Superior temporal gyrus (tissue), 1 donor: Measurements from ENCODE around the gene MRPL24.

ENCODE experiments used
- DNase-seq: peaks from one replicate; pipeline ENCODE4 v3.0.0-alpha.2; 2016; ENCODE audit errors: extremely low spot score

Gene MRPL24

DNA sequence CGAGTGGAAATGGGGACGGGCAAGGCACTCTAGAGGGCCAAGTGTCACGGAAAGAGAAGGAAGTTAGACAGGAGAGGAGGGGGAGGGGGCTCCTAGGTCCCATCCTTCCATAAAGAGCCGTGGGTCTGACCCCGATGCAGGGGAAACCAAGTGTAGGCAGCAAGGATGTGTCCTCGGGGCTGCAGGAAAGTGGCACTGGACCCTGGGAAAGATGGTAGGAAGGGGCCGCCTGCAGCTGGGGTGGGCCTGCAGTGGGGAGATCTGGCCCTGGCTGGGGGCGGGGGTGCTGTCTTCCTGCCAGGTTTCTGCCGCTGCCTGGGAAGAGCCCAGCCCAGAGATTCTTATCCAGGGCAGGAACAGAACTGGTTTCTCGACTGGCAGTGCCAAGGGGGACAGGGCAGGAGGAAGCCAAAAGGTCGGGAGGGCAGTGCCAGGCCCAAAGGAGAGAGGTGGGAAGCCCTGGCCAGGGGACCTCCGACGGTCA is 48.4 kb downstream of the MRPL24 start:
- no peak for DNase-seq

DNA sequence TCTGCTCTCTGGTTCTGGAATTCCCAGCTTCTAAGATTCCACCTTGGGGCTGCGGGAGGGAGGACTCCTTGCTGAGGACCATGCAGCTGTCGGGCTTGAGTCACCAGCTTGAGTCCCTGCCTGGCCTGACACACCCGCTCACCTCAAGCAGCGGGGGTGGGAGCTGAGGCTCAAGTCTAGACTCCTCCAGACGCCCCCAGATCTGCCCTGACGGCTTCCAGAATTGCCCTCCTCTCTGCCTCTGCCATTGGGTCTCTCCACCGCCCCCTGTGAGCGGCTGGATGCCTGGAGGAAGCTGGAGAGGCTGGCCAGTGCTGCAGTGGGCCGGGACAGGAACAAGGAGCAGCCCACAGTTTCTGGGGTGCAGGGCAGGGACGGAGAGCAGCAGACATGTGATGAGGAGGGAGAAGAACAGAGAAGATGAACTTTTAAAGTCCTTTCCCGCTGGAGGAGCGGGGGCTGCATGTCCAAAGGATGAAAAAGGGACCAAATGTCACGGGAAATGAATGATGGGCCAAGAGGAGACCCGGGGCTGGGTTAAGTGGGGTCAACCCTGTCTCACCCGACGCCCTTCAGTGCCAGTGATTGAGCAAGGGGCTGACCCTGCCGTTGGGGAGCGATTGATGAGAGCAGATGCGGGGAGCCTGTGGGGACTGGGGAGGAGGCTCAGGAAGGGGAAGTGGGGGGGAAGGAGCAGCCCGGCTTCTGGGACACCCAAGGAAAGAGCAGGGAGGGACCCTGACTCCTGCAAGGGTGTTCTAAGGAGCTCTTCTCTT is 49.0 kb downstream of the MRPL24 start:
- DNase-seq: no peak

DNA sequence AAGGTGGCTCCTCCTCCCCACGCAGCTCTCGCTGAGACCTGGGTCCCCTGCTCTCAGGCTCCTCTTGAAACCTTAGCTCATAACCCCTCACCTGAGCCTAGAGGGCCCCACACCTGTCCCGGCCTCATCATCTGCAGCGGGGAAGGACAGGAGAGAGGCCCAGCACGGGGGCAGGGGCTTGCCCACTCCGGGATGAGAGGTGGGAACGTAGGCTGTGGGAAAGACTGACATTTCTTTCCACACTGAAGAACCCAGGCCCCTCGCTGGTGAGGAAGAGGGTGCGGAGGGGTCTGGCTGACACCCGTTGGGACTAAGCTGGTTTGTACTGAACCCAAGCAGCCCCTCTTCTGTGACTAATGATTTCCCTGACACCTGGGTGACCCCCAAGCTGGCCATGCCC is 49.7 kb downstream of the MRPL24 start:
- DNase-seq: no peak

DNA sequence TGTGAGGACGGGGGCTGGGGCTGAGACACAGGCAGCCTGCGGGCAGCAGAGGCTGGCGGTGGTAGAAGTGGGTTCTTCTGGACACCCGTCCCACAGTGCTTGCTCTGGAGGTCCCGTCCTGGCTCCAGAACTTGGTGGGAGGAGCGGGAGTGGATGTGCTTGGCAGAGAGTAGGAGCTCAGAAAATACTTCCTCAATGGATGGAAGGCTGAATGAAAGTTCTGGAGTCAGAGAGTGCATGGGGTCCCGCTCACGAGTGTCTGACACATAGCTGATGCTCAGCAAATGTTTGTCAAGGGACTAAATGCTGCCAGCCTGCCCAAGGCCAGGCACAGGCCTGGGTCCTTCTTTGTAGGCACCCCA is 50.2 kb downstream of the MRPL24 start:
- DNase-seq: no peak

DNA sequence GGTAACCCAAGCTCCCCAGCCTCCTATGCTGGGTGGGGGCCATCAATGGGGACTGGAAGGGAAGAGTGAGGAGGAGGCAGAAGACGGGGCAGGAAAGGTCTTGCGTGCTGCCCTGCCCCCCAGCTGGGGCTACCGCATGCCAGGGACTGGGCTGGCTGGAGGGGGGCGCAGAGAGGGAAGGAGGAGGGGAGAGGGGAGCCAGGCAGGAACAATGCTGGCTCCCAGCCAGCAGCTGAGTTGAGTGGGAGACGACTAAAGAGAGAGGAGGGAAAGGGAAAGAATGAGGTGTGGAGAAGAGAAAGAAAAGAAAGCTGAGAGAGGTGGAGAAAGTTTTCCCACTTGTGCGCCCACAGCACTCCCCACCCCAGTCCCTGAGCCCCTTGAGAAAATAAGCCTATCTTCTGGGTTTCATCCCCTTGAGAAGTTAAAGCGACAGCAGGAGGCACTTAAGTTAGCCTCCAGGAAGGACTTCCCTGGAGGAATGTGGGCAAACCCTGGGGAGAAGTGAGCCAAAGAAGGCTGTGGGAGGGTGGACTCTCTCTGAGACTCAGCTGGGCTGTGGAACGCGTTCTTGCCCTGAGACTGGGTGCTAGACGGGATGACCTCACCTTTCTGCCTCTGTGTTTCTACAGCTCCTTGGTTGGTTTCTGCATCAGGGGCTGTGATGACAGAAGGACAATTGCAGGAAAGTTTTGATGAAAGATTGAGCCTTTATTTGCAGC is 50.8 kb downstream of the MRPL24 start:
- DNase-seq: no peak

DNA sequence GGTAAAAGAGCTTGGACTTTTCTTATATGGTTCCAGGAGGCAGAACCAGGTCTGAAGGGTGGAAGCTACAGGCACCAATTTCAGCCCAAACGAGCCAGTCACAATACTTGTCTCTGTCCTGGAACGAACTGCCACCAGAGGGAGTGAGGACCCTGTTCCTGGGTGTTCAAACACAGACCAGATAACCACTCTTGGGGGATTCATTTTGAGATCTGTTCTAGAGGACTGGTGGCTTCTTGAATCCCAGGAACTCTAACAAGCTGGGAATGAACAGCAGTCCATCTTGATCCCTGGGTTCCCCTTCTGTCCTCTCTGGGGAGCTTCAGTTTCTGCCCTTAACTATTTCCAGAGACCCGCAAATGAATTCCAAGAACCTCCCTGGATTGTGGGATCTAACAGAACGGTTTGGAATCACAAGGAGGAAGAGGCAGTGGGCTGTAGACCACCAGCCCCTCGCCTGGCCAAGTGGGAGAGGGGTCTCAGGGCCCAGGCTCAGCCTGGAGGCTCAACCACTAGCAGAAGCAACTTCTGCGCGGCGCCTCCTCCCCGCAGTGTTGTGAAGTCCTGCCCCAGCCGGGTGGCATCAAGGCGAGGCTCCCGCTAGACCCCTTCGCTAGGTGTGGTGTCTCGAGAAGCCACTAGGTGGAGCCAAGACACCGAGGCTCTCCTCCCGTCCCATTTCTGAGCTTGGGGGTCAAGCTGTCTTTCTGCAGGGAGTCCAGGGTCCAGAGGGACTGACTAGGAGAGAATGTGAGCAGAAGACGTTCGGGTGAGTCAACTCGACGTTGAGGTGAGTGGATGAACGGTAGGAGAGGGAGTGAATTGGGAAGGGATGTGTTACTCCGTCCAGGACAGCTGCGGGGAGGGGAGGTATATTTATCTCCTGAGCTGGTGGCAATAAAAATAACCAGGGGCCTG is 51.6 kb downstream of the MRPL24 start:
- DNase-seq: peak; percentile 83
